ENCODE data around the gene CGREF1.

CGREF1 gene

DNA sequence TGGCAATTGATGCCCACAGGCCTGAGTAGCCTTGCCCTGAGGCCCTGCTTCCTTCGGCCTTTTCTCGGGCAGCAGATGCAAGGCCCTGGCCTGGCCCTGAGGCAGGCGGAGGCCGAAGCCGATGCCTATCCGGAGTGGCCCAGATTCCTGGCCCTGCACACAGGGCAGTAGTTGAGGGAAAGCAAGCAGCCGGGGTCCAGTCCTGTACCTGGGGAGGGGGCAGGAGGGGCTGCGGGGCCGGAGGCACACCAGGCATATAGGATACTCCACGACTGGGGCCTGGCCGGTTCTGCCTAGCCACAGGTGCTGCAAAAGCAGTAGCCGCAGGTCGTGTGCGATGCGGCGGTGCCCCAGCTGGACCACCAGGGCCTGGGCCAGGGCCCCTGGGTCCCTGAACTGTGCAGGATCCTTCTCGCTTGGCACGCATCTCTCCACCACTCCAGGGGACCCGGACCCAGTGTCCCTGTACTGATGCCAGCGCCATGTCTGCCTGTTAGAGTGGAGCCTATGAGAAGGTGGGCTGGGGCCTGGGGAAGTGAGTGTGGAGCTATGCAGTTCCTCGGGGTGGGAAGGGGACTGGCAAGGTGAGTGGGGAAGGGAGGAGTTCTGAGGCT is 18.5 kb upstream of the CGREF1 start:
- Histone ChIP-seq H3K27me3 (replicated peaks; ENCODE audit: insufficient read depth, low read length) (no peaks in the 10 kb centered on the region), H3K4me2 (ENCODE audit: low read depth, low read length) (no peak overlapping the region), H3K9me2 (replicated peaks; ENCODE audit: insufficient read depth, low read length) (no peaks in the 10 kb centered on the region), H2AFZ (ENCODE audit: low read length) (no peak overlapping the region), H3K4me1 (ENCODE audit: low read length) (no peaks in the 10 kb centered on the region), H3K4me3 (ENCODE audit: low read length) (no peak overlapping the region), H3K27ac (ENCODE audit: low read length) (no peak overlapping the region), H3K9ac (ENCODE audit: low read length) (no peak overlapping the region), H3K9me3 (replicated peaks; ENCODE audit: insufficient read depth, low read length) (no peaks in the 10 kb centered on the region), H4K20me1 (ENCODE audit: insufficient read depth, low read length) (no peaks in the 10 kb centered on the region), H3K79me2 (ENCODE audit: low read length) (peaks cover 20% of the 10 kb centered on the region), H3K36me3 (replicated peaks; ENCODE audit: insufficient read depth, low read length) (no peaks in the 10 kb centered on the region), H3F3A (ENCODE audit: insufficient read depth, low read length) (0 out of 2 replicates have a peak, but pooled peaks cover 11% of the 10 kb centered on the region)
- TF ChIP-seq, protein P1, sequence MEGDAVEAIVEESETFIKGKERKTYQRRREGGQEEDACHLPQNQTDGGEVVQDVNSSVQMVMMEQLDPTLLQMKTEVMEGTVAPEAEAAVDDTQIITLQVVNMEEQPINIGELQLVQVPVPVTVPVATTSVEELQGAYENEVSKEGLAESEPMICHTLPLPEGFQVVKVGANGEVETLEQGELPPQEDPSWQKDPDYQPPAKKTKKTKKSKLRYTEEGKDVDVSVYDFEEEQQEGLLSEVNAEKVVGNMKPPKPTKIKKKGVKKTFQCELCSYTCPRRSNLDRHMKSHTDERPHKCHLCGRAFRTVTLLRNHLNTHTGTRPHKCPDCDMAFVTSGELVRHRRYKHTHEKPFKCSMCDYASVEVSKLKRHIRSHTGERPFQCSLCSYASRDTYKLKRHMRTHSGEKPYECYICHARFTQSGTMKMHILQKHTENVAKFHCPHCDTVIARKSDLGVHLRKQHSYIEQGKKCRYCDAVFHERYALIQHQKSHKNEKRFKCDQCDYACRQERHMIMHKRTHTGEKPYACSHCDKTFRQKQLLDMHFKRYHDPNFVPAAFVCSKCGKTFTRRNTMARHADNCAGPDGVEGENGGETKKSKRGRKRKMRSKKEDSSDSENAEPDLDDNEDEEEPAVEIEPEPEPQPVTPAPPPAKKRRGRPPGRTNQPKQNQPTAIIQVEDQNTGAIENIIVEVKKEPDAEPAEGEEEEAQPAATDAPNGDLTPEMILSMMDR (IDR thresholded peaks at IDR 0.05; ENCODE audit: low read length): no peak
- TF ChIP-seq EZH2 (optimal IDR thresholded peaks at IDR 0.05; ENCODE audit: low read depth, low read length) (no peak), EZH2phosphoT487 (IDR thresholded peaks at IDR 0.05; ENCODE audit: low read length) (no peak)
- DNase-seq: no peak

DNA sequence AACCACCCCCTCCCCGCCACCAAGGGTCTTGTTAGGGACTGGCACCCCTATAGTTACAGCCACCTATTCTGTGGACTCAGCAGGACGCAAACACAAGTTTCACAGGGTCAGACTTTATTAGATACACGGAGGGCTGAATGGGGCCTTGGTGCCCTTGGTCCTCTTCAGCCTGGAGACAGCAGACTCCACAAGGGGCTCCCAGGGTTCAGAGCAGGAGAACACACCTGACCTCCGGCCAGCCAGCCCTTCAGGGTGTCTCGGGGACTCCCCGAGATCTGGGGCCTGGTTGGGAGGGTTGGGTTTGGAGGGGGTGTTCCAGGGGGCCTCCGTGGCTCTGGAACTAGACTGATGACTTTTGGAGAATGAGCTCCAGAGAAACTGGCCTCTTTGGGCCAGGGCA is 17.8 kb upstream of the CGREF1 start:
- H3K9me3 ChIP-seq (replicated peaks; ENCODE audit: insufficient read depth, low read length): no peaks in the 10 kb centered on the region
- no peaks in the 10 kb centered on the region for H3K4me1 ChIP-seq (ENCODE audit: low read length)
- no peaks in the 10 kb centered on the region for H3K27me3 ChIP-seq (replicated peaks; ENCODE audit: insufficient read depth, low read length)
- no peak overlapping the region for H3K27ac ChIP-seq (ENCODE audit: low read length)
- H3K9ac ChIP-seq (ENCODE audit: low read length): no peak overlapping the region
- no peak overlapping the region for H3K4me3 ChIP-seq (ENCODE audit: low read length)
- peaks cover 25% of the 10 kb centered on the region for H3K79me2 ChIP-seq (ENCODE audit: low read length)
- 0 out of 2 replicates have a peak, but pooled peaks cover 11% of the 10 kb centered on the region for H3F3A ChIP-seq (ENCODE audit: insufficient read depth, low read length)
- H4K20me1 ChIP-seq (ENCODE audit: insufficient read depth, low read length): no peaks in the 10 kb centered on the region
- H3K36me3 ChIP-seq (replicated peaks; ENCODE audit: insufficient read depth, low read length): no peaks in the 10 kb centered on the region
- H3K4me2 ChIP-seq (ENCODE audit: low read depth, low read length): no peak overlapping the region
- H2AFZ ChIP-seq (ENCODE audit: low read length): no peak overlapping the region
- H3K9me2 ChIP-seq (replicated peaks; ENCODE audit: insufficient read depth, low read length): no peaks in the 10 kb centered on the region
- no peak for DNase-seq
- TF ChIP-seq EZH2 (optimal IDR thresholded peaks at IDR 0.05; ENCODE audit: low read depth, low read length) (no peak), EZH2phosphoT487 (IDR thresholded peaks at IDR 0.05; ENCODE audit: low read length) (no peak)
- TF ChIP-seq, protein P1 (IDR thresholded peaks at IDR 0.05; ENCODE audit: low read length): no peak

DNA sequence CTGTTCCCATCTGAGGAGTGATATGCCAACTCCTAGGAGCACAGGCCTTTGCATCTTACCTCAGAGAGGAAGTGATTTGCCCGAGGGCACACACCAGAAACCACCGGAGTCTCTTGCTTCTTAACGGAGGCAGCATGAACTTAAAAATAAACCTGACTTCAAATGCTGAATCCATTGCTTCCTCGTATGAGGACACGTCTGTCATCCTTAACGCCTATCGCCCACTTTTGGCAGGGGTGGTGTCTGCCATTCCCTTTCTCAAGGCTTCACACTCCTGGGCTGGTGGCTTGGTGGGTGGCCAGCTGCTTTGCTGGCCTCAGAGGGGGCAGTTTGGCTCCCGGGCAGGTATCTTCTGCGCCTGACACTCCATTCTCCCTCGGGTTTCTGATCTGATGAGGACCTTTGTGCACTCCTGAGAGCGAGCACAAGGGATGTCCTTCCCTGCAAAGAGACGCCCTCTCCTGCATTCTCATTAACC is 16.6 kb upstream of the CGREF1 start:
- H3K36me3 ChIP-seq (replicated peaks; ENCODE audit: insufficient read depth, low read length): peaks cover 10% of the 10 kb centered on the region; the same call in 1 of the 2 replicates
- DNase-seq: no peak
- TF ChIP-seq EZH2 (optimal IDR thresholded peaks at IDR 0.05; ENCODE audit: low read depth, low read length) (no peak), EZH2phosphoT487 (IDR thresholded peaks at IDR 0.05; ENCODE audit: low read length) (no peak)
- TF ChIP-seq, protein P1 (IDR thresholded peaks at IDR 0.05; ENCODE audit: low read length): no peak
- H3K4me1 ChIP-seq (ENCODE audit: low read length): no peaks in the 10 kb centered on the region
- no peaks in the 10 kb centered on the region for H4K20me1 ChIP-seq (ENCODE audit: insufficient read depth, low read length)
- no peak overlapping the region for H3K27ac ChIP-seq (ENCODE audit: low read length)
- peak overlapping the region; percentile 86; the same call in 1 of the 2 replicates for H2AFZ ChIP-seq (ENCODE audit: low read length)
- H3K9ac ChIP-seq (ENCODE audit: low read length): no peak overlapping the region
- no peak overlapping the region for H3K4me3 ChIP-seq (ENCODE audit: low read length)
- no peaks in the 10 kb centered on the region for H3K27me3 ChIP-seq (replicated peaks; ENCODE audit: insufficient read depth, low read length)
- no peak overlapping the region for H3K4me2 ChIP-seq (ENCODE audit: low read depth, low read length)
- no peaks in the 10 kb centered on the region for H3K9me2 ChIP-seq (replicated peaks; ENCODE audit: insufficient read depth, low read length)
- H3F3A ChIP-seq (ENCODE audit: insufficient read depth, low read length): 0 out of 2 replicates have a peak, but pooled peaks cover 11% of the 10 kb centered on the region
- H3K9me3 ChIP-seq (replicated peaks; ENCODE audit: insufficient read depth, low read length): no peaks in the 10 kb centered on the region
- H3K79me2 ChIP-seq (ENCODE audit: low read length): peaks cover 25% of the 10 kb centered on the region

Measured in MM.1S (cell line).